ENCODE data around the gene SORCS2. TPM values are rescaled to one million over a fixed set of nuclear protein-coding genes. Genes with fewer than 3 reads are reported as not detected.

The SORCS2 gene
- total RNA-seq, 4 donors from 2014 or later, result 1.1 to 2.5 (median 2.0) TPM

DNA sequence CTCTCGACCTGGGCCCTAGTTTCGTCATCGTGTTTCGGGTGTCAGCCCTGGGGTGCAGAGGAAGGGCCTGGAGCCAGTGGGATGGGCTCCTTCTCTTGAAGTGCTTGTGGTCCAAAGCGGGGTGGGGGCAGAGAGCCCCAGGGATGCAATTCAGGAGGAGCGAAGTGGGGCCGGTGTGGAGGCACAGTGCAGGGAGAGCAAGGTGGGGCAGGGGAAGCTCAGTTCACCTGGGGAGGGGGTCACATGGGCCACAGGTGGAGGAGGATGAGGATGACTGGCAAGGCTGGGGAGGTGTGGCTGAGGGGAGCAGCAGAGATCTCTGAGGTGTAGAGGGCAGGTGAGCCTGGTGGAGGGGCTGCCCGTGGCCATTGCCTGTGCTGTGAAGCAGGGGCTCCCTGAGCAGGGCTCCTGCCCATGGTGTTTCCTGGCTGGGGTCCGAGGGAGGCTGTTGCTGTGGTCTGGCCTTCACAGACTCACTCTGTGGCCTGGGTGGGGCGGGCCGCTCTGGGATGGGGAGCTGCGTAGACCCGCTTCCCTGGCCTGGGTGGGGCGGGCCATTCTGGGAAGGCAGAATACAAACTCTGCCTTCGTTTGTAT is 6.9 kb downstream of the SORCS2 start:
- no peaks in the 10 kb centered on the region for H3K9me3 ChIP-seq
- H3K27me3 ChIP-seq, result peaks cover 0 to 55% (median under 1%) of the 10 kb centered on the region in 4 donors
- intact Hi-C loops (cut with DNase I), result no loop called here
- no peak for DNase-seq
- 73 to 81% methylated on average over 5 to 6 of the region's 15 CpGs for WGBS, 2 donors
- TF ChIP-seq POLR2A (IDR thresholded peaks at IDR 0.05) (no peak), CTCF (IDR thresholded peaks at IDR 0.05) (no peak)
- peaks cover 0 to 26% (median 6%) of the 10 kb centered on the region in 3 donors for H3K4me1 ChIP-seq
- H3K27ac ChIP-seq, result no peak overlapping the region
- H3K36me3 ChIP-seq, result no peaks in the 10 kb centered on the region
- H3K4me3 ChIP-seq, result no peak overlapping the region

DNA sequence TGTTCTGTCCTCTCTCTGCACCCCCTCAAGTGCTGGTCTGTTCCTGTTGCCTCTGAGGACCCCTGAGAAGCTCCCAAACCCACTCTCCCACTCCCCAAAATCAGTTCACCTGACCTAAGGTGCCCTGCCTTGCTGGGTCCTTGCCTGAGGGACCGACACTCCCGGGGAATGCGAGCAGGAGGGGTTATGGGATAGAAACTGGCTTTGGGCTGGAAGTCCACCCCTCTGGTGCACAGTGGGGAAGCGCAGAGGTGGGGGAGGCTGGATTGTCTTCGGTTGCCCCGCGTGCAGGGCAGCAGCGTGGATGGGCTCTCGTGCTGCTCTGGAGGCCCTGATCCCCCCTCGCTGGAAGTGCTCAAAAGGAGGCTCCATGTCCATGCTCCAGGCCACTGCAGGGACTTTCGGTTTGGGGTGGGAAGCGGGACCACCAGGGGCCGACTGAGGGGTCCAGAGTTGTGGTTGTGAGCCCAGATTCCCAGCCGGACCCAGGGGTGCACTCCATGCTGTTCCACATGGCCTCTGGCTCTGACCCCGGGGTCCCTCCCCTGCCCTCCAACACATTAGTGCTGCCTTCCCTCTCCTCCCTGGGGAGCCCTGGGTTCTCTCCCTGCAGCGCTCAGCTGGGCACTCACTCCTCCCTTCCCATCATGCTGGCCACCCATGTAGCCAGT is 7.6 kb downstream of the SORCS2 start:
- TF ChIP-seq CTCF (IDR thresholded peaks at IDR 0.05) (no peak), POLR2A (IDR thresholded peaks at IDR 0.05) (no peak)
- Histone ChIP-seq H3K36me3 (no peaks in the 10 kb centered on the region), H3K4me3 (no peak overlapping the region), H3K27ac (no peak overlapping the region), H3K4me1 (peaks cover 0 to 19% (median 6%) of the 10 kb centered on the region in 3 donors), H3K27me3 (peaks cover 0 to 48% (median 0%) of the 10 kb centered on the region in 4 donors), H3K9me3 (no peaks in the 10 kb centered on the region)
- DNase-seq, result no peak
- WGBS, 2 donors, result 88 to 94% methylated on average over 2 to 5 of the region's 16 CpGs
- intact Hi-C loops (cut with DNase I), result no loop called here

GRCh38 chr4:7200801-7201200 is 8.5 kb downstream of the SORCS2 start:
- H3K27ac ChIP-seq, result no peak overlapping the region
- TF ChIP-seq POLR2A (IDR thresholded peaks at IDR 0.05) (no peak), CTCF (IDR thresholded peaks at IDR 0.05) (no peak)
- peaks cover 0 to 15% (median 2%) of the 10 kb centered on the region in 3 donors for H3K4me1 ChIP-seq
- peaks cover 0 to 39% (median 0%) of the 10 kb centered on the region in 4 donors for H3K27me3 ChIP-seq
- DNase-seq, result no peak
- intact Hi-C loops (cut with DNase I), result no loop called here
- 86 to 92% methylated on average over 11 to 12 of the region's 12 CpGs for WGBS, 2 donors
- no peaks in the 10 kb centered on the region for H3K36me3 ChIP-seq
- H3K4me3 ChIP-seq, result no peak overlapping the region
- no peaks in the 10 kb centered on the region for H3K9me3 ChIP-seq

GRCh38 chr4:7201420-7202305 is 9.3 kb downstream of the SORCS2 start:
- WGBS, 2 donors, result 67 to 74% methylated on average over 20 to 28 of the region's 29 CpGs

More at GRCh38 chr4:7201420-7202305, 9.3 kb downstream of the SORCS2 start:
- peaks cover 7 to 15% (median 8%) of the 10 kb centered on the region in 3 donors for H3K4me1 ChIP-seq
- no peaks in the 10 kb centered on the region for H3K36me3 ChIP-seq
- H3K9me3 ChIP-seq, result no peaks in the 10 kb centered on the region
- no peak overlapping the region for H3K27ac ChIP-seq
- H3K27me3 ChIP-seq, result peaks cover 0 to 31% (median 0%) of the 10 kb centered on the region in 4 donors
- DNase-seq, result no peak
- no peak overlapping the region for H3K4me3 ChIP-seq
- no peak for TF ChIP-seq POLR2A (IDR thresholded peaks at IDR 0.05)
- no peak for TF ChIP-seq CTCF (IDR thresholded peaks at IDR 0.05)
- intact Hi-C loops (cut with DNase I), result no loop called here

Measured in esophagus squamous epithelium (tissue), 5 donors.